Activated effector memory CD4-positive, alpha-beta T cell treated with anti-CD3 and anti-CD28 coated beads, Interleukin-2, amount 50 U/mL, for 16 hours (primary cell): ENCODE data around the gene VWA7.

Experiments used
- DNase-seq: peaks from one replicate; pipeline ENCODE4 v3.0.0-alpha.2; 2020

The VWA7 gene

DNA sequence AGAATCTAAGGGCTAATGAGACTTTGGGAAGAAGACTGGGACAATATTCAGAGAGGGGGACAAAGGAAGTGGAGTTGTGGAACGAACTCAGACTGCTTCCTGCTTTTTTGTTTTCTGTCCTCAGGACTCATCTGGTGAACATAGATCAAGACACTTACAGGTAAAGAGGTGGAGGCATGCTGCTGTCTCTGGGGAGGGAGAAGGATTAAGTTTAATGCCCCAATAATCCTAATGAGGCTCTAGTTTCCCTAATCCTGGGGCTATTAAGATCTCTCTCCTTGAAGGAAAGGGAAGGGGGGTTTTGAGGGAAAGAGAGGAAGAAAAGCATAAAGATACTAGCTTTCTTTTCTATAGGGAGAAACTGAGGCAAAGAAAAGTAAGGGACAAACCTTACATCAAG lies 32.7 kb downstream of the VWA7 start:
- DNase-seq = no peak

DNA sequence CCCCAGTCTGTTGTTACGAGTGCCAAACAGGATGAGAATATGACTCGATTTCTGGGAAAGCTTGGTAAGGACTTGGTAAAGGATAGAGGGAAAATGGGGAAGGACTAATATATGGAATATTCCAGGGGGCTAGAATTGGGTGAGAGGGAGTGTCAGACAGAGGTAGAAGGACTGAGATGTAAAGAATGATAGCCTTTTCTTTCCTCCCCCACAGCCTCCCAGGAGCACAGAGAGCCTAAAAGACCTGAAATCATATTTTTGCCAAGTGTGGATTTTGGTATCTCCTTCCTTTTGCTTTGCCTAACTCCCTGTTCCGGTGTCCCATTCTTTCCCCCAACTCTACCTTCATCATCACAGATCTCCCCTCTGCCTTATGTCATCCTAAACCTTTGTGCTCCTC lies 34.2 kb downstream of the VWA7 start:
- DNase-seq = no peak

- DNase-seq = no peak
These were observed 35.3 kb downstream of the VWA7 start for GRCh38 chr6:31741815-31742214.

DNA sequence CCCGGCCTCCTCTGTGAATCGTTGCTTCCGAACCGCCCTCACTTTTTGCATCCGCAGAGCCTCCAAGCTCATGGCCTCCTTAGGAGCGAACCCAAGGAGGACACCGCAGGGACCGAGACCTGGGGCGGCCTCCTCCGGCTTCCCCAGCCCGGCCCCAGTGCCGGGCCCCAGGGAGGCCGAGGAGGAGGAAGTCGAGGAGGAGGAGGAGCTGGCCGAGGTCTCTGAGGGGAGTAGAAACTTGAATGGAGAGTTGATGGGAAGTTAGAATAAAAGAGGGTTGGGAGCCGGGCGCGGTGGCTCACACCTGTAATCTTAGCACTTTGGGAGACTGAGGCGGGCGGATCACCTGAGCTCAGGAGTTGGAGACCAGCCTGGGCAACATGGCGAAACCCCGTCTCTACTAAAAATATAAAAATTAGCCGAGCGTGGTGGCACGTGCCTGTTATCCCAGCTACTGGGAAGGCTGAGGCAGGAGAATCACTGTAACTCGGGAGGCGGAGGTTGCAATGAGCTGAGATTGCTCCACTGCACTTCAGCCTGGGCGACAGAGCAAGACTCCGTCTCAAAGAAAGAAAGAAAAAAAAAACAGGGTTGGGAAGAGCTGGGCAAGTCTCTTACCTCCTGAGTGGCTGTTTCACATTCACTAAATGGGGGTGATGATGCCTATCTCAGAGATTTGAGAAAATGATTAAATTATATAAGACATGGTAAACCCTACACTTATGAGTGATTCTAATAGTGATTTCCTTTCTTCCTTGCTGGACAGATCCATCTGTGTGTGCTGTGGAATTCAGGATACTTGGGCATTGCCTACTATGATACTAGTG lies 36.5 kb downstream of the VWA7 start:
- DNase-seq = no peak

DNA sequence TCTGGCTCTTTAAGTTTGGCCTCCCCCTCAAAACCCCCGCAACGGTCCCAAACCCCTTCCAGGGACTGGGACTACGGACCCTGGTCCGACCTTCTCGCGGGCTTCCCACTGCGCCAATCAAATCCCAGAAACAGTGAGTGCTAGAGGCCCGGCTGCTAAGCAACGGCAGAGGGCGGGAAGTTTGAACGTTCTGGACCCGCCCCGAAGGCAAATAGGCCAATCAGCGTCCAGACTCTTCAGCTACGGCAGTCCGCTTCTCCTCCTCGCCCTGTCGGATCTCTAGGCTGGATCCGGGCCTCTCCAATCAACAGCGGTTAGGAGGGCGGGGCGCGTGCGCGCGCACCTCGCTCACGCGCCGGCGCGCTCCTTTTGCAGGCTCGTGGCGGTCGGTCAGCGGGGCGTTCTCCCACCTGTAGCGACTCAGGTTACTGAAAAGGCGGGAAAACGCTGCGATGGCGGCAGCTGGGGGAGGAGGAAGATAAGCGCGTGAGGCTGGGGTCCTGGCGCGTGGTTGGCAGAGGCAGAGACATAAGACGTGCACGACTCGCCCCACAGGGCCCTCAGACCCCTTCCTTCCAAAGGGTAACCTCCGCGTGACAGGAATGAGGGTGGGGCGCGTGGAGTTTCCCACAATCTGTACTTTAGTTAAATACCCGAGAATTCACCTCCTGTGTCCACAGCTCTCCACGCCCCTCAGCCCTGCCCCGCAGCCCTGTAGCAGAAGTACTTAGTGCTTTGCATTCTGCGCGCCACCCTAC lies 37.3 kb downstream of the VWA7 start, which contains the start of gene MSH5:
Gene MSH5 (plus strand): TSS at position 367 of the 758 bp plus-strand sequence. CDS start 462 bp downstream, outside the sequence.
- peak; percentile 98 for DNase-seq

DNA sequence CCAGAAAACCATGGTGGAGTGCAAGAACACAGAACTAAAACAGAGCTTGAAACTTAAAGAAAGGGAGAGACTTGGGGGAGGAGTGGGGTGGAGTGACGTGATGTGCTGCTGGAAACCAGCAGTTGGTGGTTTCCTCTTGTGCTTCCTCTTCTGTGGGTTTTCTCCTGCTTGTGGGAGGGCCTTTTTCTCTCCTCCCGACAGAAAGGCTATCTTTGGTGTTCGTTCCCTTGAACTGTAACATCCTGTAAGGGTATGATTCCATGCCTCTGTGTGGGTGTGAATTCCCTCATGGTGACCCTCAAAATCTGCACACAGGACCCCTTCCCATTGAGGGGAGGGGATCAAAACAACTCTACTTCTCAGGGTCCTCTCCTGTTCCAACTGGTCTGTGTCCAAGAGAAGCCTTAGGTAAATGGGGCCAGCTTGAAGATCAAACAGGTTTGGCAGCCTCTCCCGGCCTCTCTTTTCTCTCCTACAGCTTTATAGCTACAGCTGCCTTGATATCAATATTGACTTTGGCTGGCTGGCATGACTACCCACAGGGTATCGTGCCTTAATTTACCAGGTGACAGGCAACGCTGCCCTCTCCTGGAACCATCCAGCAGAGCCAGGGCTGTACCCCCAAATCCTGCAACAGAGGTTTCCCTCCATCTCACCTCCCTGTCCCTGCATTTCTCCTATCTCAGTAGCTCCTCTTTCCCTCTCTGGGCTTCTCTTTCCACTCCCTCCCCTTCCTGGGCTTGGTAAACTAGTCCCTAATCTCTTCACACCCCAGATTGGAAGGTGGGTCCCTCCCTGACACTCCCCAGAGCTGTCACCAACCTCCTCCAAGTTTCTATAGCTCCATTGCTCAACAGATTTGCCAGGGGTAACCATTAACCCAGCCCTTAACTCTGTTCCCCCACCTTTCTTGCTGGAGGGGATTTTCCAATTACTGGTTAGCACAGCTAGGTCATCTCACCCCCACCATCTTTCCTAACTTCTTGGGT lies 38.8 kb downstream of the VWA7 start:
- DNase-seq = peak; percentile 86

- DNase-seq = no peak
These were observed 39.7 kb downstream of the VWA7 start for GRCh38 chr6:31737315-31737990.

- no peak for DNase-seq
These were observed 40.3 kb downstream of the VWA7 start for GRCh38 chr6:31736768-31737314.

DNA sequence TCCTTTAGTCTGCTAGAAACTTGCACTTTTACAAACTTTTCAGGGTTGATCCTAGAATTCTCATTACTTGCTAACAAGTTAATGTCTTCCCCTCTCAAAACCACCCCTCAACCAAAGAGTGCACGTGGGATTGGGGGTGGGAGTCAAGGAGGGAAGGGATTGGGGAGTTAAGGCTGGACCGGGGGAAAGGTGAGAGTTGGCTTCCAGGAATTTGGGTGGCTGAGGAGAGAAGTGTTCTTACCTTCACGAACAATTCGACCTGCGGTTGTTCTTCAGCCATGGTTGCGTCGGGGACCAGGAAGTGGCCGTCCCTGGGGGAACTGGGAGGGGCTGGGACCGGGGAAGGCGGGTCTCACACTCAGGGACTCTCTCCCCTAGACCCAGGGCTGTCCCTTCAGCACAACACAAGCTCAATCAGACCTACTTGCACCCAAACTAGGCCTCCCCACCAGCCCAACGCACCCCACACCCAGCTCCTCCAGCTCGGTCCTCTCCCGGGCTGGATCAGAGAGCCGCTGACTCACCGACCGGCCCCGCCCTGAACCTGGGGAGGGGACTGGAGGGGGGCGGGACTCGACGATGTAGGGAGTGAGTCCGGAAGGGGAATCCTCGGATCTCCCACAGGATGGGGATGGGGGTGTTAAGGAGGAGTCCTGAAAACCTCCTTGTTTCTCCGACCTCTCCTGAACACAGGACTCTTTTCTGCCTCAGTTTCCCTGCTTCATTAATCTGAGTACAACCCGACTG lies 40.9 kb downstream of the VWA7 start, which contains the start of gene CLIC1:
Gene CLIC1 (minus strand): TSS at position 510 of the 747 bp plus-strand sequence. CDS start 230 bp downstream, at position 280.
- DNase-seq = peak; percentile 92

- DNase-seq = peak; percentile 86
These were observed 42.2 kb downstream of the VWA7 start for GRCh38 chr6:31734821-31735406.

- no peak for DNase-seq
These were observed 42.8 kb downstream of the VWA7 start for GRCh38 chr6:31734247-31734820.

DNA sequence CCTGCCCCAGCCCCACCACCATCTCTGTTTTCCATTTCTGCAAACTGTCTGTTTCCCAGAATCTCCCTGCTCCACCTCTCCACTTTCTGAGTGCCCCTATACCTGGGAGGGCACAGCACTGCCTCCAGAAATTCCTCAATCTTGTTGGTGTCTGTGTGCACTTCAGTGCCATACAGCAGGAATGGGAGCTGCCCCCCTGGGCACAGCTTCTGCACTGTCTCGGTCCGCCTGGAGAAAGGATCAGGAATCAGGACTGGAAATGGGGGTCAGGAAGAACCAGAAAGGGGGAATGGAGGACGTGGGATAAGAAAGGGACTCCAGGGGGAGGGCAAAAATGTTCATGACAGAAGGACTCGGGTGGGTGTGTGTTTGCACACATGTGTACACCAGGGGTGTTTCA lies 43.4 kb downstream of the VWA7 start:
- DNase-seq = no peak

DNA sequence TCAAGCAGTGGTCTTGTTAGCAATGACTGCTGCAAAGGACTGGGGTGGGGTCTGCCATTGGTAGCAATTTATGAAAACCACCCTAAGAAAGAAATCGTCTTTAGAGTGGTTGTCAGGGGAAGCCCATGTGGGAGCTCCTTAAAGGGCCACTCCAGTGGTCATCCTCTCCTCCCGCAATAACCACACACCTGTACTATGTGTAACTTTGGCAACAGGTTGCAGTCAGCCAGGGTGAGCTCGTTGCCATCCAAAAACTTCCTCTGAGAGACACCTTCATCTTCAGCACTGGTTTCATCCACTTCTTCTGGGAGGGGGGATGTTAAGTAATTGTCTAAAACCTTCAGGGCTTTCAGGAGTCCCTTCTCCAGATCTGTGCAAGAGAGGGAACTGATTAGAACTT lies 45.1 kb downstream of the VWA7 start:
- DNase-seq = no peak

GRCh38 chr6:31730631-31731086 lies 46.5 kb downstream of the VWA7 start:
- no peak for DNase-seq

GRCh38 chr6:31729979-31730630 lies 47.0 kb downstream of the VWA7 start:
- DNase-seq = peak; percentile 86

DNA sequence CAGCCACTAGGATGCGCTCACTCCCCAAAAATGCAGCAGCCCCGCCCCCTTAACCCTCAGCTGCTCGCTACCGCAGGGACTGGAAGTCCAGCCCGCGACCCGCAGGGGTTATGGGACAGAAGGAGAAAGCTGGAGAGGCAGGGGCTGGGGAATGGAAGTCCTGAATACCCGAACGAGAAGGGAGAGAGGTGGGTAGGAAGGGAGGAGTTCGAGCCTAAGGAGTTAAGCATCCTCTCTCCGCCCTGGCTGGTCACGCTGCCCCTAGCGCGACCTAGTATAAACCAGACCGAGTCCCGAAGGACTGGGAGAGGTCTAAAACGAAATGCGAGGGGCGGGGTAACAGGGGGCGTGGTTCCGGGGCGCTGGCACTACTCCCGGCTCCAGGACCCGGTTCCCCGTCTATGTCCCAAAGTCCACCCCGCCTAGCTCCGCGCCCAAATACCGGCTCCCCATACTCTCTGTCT lies 47.6 kb downstream of the VWA7 start:
- peak; percentile 93 for DNase-seq

DNA sequence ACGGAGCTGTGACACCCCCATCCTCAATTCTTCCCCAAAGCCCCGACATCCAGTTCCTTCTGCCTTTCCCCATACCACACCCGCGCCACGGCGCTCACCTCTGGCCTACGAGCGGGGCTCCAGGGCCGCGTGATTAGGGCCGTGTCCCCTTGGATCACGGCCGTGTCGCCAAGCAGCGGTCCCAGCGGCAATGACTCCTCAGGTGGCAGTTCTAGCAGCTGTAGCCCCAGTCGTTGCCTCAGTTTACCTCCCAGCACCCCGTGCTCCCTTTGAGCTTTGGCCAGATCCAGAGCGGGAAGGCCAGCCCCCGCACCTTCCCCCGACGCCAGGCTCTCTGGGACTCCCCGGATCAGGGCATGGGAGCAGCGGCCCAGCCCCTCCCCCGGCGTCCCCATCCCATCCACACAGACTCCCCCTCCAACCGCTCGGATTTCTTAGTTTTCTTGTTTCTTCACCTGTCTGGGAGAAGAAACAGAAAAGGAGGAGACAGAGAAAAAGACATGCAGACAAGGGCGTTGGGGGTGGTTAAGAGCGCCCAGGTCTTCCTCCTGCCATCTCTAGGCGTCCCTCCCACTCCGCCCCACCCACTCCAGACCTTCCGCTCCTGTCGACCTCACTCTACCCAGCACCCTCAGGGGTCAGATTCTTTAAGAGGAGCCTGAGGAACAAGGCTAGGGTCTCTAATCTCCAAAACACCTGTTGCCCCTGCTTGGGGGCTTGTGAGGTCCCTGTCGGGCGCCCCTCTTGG lies 48.2 kb downstream of the VWA7 start, which contains the start of gene DDAH2:
Gene DDAH2 (minus strand): TSS at position 533 of the 748 bp plus-strand sequence. CDS start 138 bp downstream, at position 395.
- DNase-seq = no peak
